Mucosa of gallbladder (tissue), 1 donor: ENCODE results near the gene KANSL1. TPM values are rescaled to one million over a fixed set of nuclear protein-coding genes. Genes with fewer than 3 reads are reported as not detected.

ENCODE experiments used
- DNase-seq: peaks from one replicate; pipeline ENCODE4 v3.0.0-alpha.2; 2020; ENCODE audit warnings: low spot score
- total RNA-seq: library from RNA; stranded (reverse); gene quantifications from one replicate; pipeline ENCODE4 v1.2.1, GENCODE V29; 2021
- donor health status: DM: no; HTN: no; CAD: no.

The KANSL1 gene
- total RNA-seq, 1 donor from 2014 or later, result 88.1 TPM

DNA sequence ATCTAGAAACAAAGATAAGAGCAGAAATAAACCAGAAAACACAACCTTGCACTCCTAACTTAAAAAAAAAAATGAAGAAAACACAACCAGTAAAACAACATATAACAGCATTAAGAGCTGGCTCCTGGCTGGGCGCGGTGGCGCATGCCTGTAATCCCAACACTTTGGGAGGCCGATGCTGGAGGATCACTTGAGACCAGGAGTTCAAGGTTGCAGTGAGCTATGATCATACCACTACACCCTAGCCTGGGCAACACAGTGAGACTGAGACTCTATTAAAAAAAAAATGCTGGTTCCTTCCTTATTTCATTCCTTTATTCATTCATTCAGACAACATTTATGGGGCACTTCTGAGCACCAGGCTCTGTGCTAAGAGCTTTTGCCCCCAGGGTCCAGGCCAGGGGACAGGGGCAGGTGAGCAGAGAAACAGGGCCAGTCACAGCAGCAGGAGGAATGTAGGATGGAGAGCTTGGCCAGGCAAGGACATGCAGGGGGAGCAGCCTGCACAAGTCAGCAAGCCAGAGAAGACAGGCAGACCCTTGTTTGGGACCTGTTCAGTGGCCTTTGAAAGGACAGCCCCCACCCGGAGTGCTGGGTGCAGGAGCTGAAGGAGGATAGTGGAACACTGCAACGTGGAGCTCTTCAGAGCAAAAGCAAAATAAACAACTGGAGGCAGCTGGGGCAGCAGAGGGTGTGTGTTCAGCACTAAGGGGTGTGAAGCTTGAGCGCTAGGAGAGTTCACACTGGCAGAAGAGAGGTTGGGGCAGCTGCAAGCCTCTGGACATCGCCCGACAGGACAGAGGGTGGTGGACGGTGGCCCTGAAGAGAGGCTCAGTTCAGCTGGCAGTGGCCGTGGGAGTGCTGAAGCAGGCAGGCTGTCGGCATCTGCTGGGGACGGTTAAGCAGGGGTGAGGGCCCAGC lies 191.6 kb downstream of the KANSL1 start:
- no peak for DNase-seq

DNA sequence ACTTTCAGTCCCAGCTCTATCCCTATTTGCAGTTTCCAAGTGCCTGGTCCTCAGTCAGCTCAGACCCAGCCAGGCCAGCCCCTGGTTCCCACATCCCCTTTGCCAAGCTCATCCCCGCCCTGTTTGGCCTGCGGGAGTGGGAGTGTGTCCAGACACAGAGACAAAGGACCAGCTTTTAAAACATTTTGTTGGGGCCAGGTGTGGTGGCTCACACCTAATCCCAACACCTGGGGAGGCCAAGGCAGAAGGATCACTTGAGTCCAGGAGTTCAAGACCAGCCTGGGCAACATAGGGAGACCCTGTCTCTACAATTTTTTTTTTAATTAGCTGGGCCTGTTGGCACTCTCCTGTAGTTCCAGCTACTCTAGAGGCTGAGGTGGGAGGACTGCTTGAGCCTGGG lies 192.5 kb downstream of the KANSL1 start:
- no peak for DNase-seq

DNA sequence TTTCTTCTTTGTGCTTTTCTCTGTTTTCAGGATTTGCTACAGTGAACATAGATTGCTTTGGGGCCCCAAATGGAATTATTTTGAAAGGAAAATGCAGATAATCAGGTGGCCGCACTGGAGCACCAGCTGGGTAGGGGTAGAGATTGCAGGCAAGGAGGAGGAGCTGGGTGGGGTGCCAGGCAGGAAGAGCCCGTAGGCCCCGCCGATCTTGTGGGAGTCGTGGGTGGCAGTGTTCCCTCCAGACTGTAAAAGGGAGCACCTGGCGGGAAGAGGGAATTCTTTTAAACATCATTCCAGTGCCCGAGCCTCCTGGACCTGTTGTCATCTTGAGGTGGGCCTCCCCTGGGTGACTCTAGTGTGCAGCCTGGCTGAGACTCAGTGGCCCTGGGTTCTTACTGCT lies 192.9 kb downstream of the KANSL1 start:
- no peak for DNase-seq

DNA sequence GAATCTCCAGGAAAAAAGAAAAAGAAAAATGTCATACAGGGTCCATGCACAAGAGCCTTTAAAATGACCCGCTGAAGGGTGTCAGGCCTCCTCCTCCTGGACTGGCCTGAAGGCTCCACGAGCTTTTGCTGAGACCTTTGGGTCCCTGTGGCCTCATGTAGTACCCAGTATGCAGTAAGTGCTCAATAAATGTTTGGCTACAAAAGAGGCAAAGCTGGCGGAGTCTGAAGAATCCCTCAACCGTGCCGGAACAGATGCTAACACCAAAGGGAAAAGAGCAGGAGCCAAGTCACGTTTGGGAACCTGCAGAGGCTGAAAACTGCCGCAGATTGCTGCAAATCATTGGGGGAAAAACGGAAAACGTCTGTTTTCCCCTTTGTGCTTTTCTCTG lies 193.3 kb downstream of the KANSL1 start:
- no peak for DNase-seq

DNA sequence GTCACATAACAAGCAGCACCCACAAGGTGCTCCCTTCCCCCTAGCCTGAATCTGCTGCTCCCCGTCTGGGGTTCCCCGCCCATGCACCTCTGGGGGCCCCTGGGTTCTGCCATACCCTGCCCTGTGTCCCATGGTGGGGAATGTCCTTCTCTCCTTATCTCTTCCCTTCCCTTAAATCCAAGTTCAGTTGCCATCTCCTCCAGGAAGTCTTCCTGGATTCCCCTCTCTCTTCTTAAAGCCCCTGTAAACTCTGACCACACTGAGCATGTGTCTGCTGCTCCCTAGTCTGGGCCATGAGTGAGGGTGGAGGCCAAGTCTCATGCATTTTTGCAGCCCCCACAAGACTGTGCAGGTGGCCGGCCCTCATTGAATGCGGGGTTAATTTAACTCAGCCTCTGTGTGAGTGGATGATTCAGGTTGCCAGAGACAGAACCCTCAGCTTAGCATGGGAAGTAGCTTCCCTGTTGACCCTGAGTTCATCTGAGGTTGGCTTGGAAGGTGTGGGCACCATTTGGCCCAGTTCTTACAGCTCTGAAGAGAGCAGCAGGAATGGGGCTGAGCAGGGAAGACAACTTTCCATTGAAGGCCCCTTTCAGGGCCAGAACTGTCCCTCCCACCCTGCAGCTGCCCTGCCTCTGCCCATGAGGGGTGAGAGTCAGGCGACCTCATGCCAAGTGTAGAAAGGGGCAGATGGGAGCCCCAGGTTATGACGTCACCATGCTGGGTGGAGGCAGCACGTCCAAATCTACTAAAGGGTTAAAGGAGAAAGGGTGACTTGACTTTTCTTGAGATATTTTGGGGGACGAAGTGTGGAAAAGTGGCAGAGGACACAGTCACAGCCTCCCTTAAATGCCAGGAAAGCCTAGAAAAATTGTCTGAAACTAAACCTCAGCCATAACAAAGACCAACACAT lies 194.0 kb downstream of the KANSL1 start, which contains the start of gene STH:
STH (plus strand) TSS at position 264 of the 913 bp plus-strand sequence; CDS start at position 294, 30 bp downstream.
- DNase-seq, result no peak

DNA sequence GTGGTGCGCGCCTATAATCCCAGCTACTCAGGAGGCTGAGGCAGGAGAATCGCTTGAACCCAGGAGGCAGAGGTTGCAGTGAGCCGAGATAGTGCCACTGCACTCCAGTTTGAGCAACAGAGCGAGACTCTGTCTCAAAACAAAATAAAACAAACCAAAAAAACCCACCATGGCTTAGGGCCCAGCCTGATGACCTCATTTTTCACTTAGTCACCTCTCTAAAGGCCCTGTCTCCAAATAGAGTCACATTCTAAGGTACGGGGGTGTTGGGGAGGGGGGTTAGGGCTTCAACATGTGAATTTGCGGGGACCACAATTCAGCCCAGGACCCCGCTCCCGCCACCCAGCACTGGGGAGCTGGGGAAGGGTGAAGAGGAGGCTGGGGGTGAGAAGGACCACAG lies 195.6 kb downstream of the KANSL1 start:
- no peak for DNase-seq

DNA sequence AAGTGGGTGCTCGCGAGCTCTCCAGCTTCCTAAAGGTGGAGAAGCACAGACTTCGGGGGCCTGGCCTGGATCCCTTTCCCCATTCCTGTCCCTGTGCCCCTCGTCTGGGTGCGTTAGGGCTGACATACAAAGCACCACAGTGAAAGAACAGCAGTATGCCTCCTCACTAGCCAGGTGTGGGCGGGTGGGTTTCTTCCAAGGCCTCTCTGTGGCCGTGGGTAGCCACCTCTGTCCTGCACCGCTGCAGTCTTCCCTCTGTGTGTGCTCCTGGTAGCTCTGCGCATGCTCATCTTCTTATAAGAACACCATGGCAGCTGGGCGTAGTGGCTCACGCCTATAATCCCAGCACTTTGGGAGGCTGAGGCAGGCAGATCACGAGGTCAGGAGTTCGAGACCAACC lies 196.1 kb downstream of the KANSL1 start:
- DNase-seq, result no peak

DNA sequence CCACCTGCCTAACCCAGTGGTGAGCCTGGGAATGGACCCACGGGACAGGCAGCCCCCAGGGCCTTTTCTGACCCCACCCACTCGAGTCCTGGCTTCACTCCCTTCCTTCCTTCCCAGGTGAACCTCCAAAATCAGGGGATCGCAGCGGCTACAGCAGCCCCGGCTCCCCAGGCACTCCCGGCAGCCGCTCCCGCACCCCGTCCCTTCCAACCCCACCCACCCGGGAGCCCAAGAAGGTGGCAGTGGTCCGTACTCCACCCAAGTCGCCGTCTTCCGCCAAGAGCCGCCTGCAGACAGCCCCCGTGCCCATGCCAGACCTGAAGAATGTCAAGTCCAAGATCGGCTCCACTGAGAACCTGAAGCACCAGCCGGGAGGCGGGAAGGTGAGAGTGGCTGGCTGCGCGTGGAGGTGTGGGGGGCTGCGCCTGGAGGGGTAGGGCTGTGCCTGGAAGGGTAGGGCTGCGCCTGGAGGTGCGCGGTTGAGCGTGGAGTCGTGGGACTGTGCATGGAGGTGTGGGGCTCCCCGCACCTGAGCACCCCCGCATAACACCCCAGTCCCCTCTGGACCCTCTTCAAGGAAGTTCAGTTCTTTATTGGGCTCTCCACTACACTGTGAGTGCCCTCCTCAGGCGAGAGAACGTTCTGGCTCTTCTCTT lies 196.8 kb downstream of the KANSL1 start:
- no peak for DNase-seq

DNA sequence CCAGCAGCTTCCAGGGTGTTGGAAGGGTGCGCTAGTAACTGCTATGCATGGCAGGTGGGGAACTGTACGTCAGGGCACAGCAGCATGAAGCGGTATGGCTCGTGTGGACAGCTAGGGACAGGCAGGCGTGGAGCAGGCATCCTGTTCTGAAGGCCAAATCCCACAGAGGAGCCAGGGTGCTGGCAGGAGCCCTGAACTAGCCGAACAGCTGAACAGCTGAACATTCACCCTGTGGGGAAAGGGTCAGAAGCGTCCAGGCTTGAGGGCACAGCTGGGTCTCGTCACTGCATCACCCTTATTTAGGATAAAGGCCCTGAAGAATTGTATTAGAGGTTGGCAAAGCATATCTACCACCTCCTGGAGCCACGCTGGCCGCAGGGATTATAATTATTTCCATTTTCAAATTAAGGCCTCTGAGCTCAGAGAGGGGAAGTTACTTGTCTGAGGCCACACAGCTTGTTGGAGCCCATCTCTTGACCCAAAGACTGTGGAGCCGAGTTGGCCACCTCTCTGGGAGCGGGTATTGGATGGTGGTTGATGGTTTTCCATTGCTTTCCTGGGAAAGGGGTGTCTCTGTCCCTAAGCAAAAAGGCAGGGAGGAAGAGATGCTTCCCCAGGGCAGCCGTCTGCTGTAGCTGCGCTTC lies 197.5 kb downstream of the KANSL1 start:
- DNase-seq, result no peak

DNA sequence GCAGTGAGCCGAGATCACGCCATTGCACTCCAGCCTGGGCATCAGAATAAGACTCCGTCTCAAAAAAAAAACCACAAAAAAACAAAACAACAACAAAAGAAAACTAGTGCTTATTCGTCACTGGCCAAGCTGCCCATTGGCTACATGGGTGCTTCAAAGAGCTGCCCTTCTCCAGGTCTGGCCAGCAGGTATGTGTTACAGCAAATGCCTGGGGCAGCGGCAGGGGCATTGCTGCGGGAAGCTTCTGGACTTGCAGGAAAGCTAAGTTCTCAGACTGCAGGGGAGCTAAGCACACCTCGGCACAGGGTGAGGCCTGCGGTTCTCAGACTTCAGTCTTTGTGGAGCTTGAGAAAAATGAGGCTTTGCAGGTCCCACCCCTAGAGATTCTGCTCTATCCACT lies 198.2 kb downstream of the KANSL1 start:
- no peak for DNase-seq

DNA sequence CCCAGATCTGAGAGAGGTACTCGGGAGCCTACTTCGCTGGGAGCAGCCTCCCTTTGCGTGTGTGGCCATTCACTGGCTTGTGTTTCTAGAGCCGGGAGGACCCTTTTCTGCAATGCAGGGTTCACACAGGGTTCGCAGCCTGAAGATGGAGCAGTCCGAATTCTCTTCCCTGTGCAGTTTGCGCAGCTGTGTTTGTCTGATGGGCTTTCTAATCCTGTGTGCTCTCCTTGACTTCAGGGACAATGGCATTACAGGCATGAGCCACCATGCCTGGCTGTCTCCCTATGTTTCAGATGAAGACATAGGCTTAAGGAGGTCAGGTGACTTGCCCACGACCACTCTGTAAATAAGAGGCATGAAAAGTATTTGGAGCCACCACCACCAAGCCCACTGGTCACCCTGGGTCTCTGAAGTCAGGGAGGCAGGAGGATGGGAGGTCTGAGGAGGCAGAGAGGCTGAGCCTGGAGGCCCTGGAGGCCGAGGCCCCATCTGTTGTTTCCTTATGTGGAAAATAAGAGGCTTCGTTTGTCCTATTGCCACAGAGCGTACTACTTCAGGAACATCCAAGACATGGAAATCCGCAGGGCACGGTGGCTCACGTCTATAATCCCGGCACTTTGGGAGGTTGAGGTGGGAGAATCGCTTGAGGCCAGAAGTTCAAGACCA lies 199.1 kb downstream of the KANSL1 start:
- no peak for DNase-seq

DNA sequence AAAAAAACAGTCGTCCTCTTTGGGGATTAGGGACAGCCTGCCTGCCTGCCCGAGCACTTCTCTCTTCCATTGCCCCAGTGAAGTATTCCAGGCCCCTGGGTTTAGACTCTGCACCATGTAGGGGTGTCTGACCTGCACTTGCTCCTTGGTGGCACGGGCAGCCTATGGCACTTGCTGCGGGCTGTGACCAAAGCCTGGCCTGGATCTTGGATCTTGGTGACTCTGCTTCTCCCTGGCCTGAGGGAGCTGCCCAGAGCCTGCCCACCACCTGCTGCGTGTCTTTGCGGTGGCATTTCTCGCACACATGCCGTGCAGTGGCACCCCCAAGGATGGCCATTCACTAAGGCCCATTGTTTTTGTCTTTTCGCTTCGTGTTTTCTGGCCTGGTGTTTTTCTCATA lies 200.3 kb downstream of the KANSL1 start:
- no peak for DNase-seq

DNA sequence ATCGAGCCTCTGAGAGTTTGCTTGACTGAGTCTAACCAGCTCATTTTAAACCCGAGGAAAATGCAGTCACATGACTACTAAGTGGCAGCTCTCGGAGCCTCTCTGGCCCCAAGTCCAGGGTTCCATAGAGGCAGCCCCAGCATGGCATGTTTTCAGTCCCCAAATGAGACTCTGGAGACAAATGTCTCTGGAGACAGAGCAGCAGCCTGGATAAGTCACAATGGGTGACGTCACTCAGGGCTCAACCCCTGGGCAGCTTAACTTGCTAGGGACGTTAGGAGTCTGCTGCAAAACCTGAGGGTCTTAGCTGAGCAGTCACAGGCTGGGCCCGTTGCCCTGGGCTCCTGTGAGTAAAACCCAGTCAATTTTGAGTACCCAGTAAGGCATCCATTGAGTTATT lies 201.1 kb downstream of the KANSL1 start:
- DNase-seq, result no peak

DNA sequence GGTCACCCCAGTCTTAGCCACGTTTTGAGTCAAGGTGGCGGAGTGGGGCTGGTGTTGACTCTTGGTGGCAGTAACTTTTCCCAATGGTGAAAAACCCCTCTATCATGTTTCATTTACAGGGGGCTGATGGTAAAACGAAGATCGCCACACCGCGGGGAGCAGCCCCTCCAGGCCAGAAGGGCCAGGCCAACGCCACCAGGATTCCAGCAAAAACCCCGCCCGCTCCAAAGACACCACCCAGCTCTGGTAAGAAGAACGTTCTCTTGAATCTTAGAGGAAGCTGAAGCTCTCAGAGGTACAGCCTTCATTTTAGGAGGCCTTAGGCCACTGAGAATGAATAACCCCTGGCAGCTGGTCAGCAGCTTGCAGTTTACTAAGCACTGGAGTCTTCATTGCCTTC lies 201.9 kb downstream of the KANSL1 start:
- no peak for DNase-seq

DNA sequence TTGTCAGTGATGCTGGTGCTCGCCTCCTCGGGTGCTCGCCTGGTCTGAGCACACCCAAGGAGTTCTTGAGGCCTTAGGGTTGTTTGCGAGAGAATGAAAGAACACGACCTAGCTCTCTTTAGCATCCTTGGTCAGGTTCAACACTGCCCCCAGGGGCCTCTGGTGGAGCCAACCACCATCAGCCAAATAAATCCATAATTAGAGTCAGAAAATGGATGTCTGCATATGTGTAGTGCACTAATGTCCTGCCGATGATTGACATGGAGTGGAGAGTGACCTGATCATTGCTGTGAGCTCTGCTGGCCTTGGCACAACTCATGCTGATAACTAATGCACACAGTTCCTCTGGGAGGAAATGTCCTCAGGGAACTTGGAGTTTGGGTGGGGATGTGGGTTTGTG lies 202.3 kb downstream of the KANSL1 start:
- DNase-seq, result no peak

DNA sequence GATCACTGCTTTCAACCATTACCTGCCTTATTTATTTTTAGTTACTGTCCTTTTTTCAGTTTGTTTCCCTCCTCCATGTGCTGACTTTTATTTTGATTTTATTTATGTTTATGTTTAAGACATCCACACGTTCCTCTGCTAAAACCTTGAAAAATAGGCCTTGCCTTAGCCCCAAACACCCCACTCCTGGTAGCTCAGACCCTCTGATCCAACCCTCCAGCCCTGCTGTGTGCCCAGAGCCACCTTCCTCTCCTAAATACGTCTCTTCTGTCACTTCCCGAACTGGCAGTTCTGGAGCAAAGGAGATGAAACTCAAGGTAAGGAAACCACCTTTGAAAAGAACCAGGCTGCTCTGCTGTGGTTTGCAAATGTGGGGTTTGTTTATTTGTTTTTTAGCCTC lies 203.5 kb downstream of the KANSL1 start:
- no peak for DNase-seq

DNA sequence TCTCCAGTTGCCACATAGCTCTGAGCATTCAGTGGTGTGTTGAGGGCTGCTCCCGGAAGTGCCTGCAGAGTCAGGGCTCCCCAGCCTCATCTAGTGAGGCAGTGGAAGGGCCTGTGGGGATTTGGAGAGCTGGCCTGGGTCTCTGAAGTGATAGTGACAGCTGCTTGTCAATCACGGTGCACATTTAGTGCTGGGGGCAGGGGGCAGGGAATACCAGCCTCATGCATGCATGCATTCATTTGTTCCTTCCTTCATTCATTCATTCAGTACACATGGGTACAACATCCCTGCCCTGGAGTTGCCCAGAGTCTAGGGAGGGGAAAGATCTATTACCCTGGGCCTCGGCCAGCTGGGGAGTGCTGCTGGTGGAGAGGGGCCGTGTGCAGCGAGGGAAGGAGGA lies 205.5 kb downstream of the KANSL1 start:
- no peak for DNase-seq

DNA sequence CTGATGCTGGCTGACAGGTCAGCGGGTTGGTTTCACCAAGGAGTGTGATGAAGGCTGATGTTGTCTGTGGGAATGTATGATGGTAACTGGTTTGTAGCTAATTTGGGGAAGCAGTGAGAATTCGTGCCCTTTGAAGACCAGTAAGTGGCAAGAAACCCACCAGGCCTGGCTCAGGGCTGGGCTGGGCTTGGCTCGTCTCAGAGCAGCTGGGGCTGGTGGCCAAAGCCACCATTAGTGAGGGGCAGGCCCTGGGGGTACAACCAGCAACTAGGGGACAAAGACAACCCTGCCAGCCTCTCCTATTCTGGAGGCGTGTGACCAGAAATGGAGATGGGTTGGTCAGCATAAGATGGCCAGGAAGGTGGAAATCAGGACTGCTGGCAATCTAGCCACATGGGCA lies 207.2 kb downstream of the KANSL1 start:
- no peak for DNase-seq

DNA sequence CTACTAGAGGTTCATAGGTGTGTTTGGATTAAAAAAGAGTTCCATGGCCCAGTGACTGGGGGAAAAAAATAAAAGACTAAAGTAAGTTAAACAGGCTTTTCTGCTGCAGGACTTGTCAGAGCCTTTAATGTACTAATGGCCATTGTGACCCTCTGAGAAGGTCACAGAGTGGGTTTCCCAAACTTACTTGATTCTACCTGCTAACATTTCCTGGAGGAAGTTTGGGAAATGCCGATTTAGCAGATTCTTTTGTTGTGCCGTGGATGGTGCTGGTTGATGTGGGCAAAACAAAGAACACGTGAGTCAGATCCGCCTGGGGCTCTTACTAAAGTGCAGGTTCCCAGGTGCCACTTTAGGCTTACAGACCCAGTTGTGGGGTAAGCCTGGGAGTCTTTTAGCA lies 207.8 kb downstream of the KANSL1 start:
- no peak for DNase-seq

DNA sequence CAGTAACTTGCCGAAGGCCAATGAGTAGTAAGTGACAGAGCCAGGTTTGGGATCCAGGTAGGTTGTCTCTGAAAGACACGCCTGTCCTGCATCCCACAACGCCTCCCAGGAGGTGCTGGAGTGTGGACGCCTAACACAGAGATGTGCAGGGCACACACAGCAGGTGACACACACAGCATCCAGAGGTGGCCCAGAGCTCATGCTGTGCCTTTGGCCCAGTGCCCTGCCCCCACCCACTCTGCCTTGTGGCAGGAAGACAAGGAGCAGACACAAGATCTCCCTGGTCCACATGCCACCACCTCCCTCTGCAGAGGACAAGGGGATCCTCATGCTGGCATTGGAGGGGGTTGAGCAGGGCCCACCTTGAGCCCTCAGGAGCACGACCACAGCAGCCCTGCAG lies 208.9 kb downstream of the KANSL1 start:
- no peak for DNase-seq
